DND-41 (cell line): ENCODE data around the gene BCL7C.

ENCODE experiments used
- CTCF ChIP-seq: IDR thresholded peaks from 2 replicates; pipeline ENCODE4 v1.5.1; 2012; ENCODE audit warnings: borderline replicate concordance, low read length, moderate library complexity, mild to moderate bottlenecking; ENCODE audit not compliant: poor library complexity, severe bottlenecking; ENCODE audit errors: extremely low read depth
- EZH2 ChIP-seq: IDR thresholded peaks from 3 replicates; pipeline ENCODE4 v1.6.1; 2012; ENCODE audit warnings: borderline replicate concordance, low read depth, mild to moderate bottlenecking, moderate library complexity, low read length, inconsistent platforms; ENCODE audit not compliant: severe bottlenecking

- TF ChIP-seq CTCF = no peak
- TF ChIP-seq EZH2 = no peak
Observed at GRCh38 chr16:30914830-30915229, 21.0 kb upstream of the BCL7C start.
